Right renal cortex interstitium (tissue), 3 donors: ENCODE data around the gene HIGD1B. TPM values are rescaled to one million over a fixed set of nuclear protein-coding genes. Genes with fewer than 3 reads are reported as not detected.
"Not testable (repeated sequence)": the region's sequence is repeated elsewhere in the genome, so short reads cannot be mapped to it uniquely, and the experiment has no call there.

ENCODE experiments used
- DNase-seq, 3 donors: peaks; one replicate each; pipeline ENCODE4 v3.0.0-alpha.2; 2013; ENCODE audit warnings: low read depth in 3 of 3, low spot score in 2 of 3
- polyA plus RNA-seq, 3 donors: library from polyadenylated mRNA; unstranded; fragments of 120-200 nt; gene quantifications; one replicate each; pipeline ENCODE4 v1.2.1, GENCODE V29; 2013; ENCODE audit not compliant: insufficient read length in 3 of 3

Gene HIGD1B
- polyA plus RNA-seq: 1 to 10 TPM; 1.9 to 2.0 (median 2.0) TPM

GRCh38 chr17:44847586-44847985 is at the start of gene HIGD1B:
TSS of gene HIGD1B (plus strand) at chr17:44847883. CDS start at chr17:44848153, 270 bp downstream.
- DNase-seq: no peak

DNA sequence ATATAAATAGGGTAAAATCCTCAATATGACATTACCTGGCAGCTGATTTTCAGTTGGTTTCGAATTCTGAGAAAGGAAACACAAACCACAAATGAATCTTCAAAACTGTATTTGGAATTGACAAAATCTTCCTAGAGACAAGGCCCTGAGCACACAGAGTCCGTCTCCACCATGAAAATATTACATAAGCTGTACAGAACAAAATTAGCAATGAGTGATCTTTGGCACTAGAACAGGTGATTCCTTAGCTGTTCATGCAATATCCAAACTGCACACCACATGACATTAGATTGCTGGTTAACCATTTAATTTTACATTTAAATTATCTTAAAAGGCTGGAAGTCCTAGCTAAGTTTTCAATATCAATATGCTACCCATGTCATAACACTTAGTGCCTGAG is 49.3 kb upstream of the HIGD1B start:
- no peak for DNase-seq

GRCh38 chr17:44801880-44802279 is 45.8 kb upstream of the HIGD1B start:
- no peak for DNase-seq

GRCh38 chr17:44804302-44805089 is 43.2 kb upstream of the HIGD1B start:
- no peak for DNase-seq

- no peak for DNase-seq
Measured at GRCh38 chr17:44807093-44807816, 40.4 kb upstream of the HIGD1B start.

DNA sequence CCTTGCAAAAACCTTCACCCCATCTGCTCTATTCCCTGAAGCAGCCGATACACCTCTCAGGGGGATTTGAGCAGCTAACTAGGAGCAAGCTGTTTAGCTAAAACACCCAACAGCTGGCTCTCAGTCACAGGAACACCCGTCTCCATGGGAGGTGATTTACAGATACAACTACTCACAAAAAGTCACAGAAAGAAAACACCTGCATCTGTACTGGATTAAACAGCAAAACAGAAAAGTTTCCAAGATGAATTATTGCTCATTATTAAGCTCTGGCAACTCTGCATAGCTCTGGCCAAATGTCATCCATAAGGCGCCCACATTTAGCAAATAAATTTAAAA is 39.9 kb upstream of the HIGD1B start:
- no peak for DNase-seq

- DNase-seq: no peak
Measured at GRCh38 chr17:44808156-44808555, 39.5 kb upstream of the HIGD1B start.

DNA sequence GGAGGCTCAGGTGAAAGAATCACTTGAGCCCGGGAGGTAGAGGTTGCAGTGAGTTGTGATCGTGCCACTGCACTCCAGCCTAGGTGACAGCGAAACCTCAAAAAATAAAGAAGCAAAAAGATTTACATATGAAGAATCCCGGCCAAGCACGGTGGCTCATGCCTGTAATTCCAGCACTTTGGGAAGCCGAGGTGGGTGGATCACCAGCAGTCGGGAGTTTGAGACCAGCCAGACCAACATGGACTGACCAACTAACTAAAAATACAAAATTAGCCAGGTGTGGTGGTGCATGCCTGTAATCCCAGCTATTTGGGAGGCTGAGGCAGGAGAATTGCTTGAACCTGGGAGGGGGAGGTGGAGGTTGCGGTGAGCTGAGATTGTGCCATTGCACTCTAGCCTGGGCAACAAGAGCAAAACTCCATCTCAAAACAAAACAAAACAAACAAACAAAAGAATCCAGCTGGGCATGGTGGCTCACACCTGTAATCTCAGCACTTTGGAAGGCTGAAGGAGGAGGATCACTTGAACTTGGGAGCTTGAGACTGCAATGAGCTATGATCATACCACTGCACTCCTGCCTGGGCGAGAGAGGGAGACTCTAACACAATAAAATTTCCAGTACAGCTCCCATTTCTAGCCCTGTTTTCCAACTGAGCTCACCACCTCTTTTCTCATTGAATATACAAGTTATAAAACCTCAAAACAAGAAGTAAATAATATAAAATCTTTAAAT is 38.9 kb upstream of the HIGD1B start:
- not testable (repeated sequence) for DNase-seq

DNA sequence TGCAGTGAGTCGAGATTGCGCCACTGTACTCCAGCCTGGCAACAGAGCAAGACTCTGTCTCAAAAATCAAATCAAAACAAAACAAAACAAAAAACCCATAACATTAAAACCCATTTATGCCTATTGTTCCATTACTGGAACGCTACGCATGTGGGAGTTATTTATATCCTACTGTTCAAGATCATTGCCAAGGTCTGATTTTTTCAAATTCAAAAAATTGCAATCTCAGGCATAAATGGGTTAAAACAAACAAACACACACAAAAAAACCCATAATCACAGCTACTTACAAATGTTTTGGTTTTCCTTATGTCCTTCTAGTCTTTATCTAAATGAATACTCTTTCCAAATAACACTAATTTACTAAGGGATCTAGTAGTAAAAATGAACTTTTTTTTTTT is 35.4 kb upstream of the HIGD1B start:
- no peak for DNase-seq

DNA sequence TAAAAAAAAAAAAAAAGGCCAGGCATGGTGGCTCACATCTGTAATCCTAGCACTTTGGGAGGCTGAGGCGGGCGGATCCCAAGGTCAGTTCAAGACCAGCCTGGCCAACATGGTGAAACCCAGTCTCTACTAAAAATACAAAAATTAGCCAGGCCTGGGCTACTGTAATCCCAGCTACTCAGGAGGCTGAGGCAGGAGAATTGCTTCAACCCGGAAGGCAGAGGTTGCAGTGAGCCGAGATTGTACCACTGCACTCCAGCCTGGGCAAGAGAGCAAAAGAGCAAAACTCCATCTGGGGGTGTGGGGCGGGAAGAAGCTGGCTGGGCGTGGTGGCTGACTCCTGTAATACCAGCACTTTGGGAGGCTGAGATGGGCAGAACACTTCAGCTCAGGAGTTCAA is 29.2 kb upstream of the HIGD1B start:
- DNase-seq: not testable (repeated sequence)

DNA sequence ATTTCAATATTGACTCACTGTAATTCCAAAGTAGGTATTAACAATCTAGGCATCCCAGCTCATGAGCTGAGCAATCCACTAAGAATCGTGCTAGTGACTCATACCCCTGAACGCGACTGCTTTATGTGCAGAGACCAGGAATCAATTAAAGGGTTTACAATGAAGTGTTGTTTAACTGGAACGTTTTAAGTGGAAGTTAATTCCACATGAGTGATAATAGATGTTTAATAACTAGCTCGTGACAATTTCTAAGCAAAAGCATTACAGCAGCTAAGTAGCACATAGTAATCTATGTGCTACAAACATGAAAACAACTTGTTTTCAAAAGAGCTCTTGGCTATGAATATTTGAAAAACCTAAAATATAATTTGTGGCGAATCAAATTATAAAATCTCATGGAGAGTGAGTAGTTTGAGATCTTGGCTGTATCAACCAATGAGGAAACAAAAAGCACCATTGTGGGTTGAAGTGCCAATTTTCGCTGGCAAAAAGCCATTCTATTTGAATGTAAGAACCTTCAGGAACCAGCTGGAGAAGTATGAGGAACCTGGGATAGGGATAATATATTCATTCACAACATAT is 27.0 kb upstream of the HIGD1B start:
- DNase-seq: no peak

DNA sequence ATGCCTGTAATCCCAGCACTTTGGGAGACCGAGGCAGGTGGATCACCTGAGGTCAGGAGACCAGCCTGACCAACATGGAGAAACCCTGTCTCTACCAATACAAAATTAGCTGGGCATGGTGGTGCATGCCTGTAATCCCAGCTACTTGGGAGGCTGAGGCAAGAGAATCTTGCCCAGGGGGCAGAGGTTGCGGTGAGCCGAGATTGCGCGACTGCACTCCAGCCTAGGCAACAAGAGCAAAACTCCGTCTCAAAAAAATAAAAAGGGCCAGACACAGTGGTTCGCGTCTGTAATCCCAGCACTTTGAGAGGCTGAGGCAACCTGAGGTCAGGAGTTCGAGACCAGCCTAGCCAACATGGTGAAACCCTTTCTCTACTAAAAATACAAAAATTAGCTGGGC is 22.4 kb upstream of the HIGD1B start:
- DNase-seq: not testable (repeated sequence)

DNA sequence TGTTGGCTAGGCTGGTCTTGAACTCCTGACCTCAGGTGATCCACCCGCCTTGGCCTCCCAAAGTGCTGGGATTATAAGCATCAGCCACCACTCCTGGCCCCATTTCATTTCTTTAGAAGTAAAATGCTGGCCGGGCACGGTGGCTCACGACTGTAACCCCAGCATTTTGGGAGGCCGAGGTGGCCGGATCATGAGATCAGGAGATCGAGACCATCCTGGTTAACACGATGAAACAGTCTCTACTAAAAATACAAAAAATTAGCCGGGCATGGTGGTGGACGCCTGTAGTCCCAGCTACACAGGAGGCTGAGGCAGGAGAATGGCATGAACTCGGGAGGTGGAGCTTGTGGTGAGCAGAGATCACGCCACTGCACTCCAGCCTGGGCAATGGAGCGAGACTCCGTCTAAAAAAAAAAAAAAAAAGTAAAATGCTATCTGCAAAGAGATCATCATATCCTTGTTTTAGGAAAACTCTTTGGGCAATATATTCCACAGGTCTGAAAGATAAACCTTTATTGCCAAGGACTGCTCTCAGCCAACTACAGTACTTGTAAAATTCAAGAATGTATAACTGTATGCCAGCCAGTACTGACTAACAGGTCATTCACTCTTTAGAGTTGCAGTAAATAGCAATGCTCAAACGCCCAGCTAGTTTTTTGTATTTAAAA is 21.4 kb upstream of the HIGD1B start:
- no peak for DNase-seq

GRCh38 chr17:44827863-44828262 is 19.8 kb upstream of the HIGD1B start:
- no peak for DNase-seq

GRCh38 chr17:44828919-44829522 is 18.7 kb upstream of the HIGD1B start:
- peak in 2 of 3 donors; percentile 32 to 33 for DNase-seq

DNA sequence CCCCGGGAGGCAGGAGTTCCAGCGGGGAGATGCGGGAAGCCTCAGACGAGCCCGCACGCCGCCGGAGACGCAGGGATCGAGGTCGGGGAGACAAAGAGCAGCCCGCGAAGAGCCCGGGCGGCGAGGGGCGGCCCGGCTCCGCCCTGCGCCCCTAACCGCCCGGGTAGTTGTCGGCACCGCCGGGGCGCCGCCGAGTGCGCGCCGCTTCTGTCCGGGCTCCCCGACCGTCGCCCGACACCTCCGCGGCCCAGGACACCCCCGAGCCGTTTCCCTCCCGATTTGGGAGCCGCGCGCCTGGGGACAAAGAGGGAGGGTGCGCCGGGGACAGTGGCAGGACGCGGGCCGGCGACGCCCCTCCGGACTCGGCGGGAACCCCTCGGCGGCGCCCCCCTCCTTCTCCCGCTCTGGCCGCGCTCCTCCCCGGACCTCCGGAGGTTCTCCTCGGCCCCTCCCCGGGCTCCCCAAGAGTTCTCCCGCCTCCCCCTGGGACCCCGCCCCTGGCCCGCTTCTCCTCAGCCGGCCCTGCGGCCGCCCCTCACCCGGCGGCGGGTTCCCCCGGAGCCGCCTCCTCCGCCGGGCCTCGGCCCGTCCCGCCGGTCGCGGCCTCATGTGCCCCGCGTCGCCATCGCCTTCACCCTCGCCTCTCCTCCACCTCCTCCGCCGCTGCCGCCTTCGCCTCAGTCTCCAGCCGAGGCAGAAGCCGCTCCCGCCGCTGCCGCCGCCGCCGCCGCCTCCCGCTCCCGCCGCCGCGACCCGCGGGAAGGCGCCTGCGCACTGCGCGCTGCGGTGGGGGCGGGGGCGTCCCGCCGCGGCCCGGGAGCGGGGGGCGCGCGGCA is 17.9 kb upstream of the HIGD1B start, which contains the start of gene GJC1:
GJC1 (minus strand) TSS at position 765 of the 836 bp plus-strand sequence. CDS start 24,470 bp downstream, outside the sequence.
- peak in 1 of 3 donors; percentile 43 for DNase-seq

- DNase-seq: no peak
Measured at GRCh38 chr17:44830359-44831288, 17.1 kb upstream of the HIGD1B start.

DNA sequence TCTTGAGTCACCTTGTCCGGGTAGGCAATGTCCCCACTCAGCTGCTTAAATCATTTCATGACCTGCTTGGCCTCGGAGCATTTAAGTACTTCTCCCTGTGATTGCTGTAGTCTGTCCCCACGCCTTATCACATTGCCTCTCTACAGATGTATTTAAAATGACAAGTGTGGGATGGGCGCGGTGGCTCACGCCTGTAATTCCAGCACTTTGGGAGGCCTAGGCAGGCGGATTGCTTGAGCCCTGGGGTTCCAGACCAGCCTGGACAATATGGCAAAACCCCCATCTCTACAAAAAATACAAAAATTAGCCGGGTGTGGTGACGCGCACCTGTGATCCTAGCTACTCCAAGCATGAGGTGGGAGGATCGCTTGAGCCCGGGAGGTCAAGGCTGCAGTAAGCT is 16.3 kb upstream of the HIGD1B start:
- no peak for DNase-seq
